HepG2 (cell line): ENCODE data around the gene STXBP2. TPM values are rescaled to one million over a fixed set of nuclear protein-coding genes. Genes with fewer than 3 reads are reported as not detected.

ENCODE experiments used
- ATAC-seq: fragments of 200-7000 bp; cut with Tn5 transposase; 3 replicates; pipeline ENCODE4 v1.9.1; 2020; ENCODE audit warnings: mild to moderate bottlenecking, moderate library complexity
- BruUV-seq: library from RNA; stranded (reverse); fragments of 400-500 nt; replicated peaks from 2 replicates; lab custom pipeline; 2021; lab: Mats Ljungman, UMichigan
- CTCF ChIA-PET: fragments of 300-600 bp; formaldehyde crosslinking; extraction: SDS; loops from one replicate; lab custom pipeline; 2021; ENCODE audit warnings: low total read pairs, inconsistent platforms, low intra/inter-chr PET ratio; lab: Yijun Ruan, JAX
- POLR2A ChIA-PET: fragments of 350-600 bp; sonication (Branson Sonifier 250); formaldehyde crosslinking; loops from one replicate; lab custom pipeline; 2020; ENCODE audit warnings: antibody characterized with exemption, inconsistent platforms; lab: Yijun Ruan, JAX
- DNase-seq: peaks from one replicate; pipeline ENCODE4 v3.0.0-alpha.2; 2015; ENCODE audit warnings: low spot score
- FAIRE-seq: peaks from 3 replicates; lab custom pipeline; 2011; peaks lifted over from hg19 to GRCh38; lab: Jason Lieb, UNC
- H2AFZ ChIP-seq: one replicate; pipeline ENCODE4 v1.6.1; 2011; ENCODE audit warnings: low read length, inconsistent platforms
- H3K27ac ChIP-seq: fragments of 300-600 bp; 3 replicates; pipeline ENCODE4 v1.8.0; 2011; ENCODE audit warnings: mixed run types, mild to moderate bottlenecking, mixed read lengths, low read length, inconsistent platforms; ENCODE audit not compliant: insufficient read depth; ENCODE audit errors: extremely low read length
- H3K27me3 ChIP-seq, 2 experiments: fragments of 200-600 bp in 1 of 2; 2 replicates in 1 of 2; 3 replicates in 1 of 2; pipeline versions ENCODE4 v1.6.0 to v1.8.0; 2011; ENCODE audit warnings: low read length in 2 of 2, mild to moderate bottlenecking in 2 of 2, moderate library complexity in 2 of 2, inconsistent platforms in 1 of 2; ENCODE audit not compliant: insufficient read depth in 2 of 2, control insufficient read depth in 1 of 2
- H3K36me3 ChIP-seq, 2 experiments: fragments of 200-600 bp in 1 of 2; replicated peaks in 1 of 2; 2 replicates in 1 of 2; 3 replicates in 1 of 2; pipeline versions ENCODE4 v1.5.1 to v1.8.0; 2011; ENCODE audit warnings: low read length in 2 of 2, inconsistent platforms in 1 of 2; ENCODE audit not compliant: insufficient read depth in 2 of 2, control insufficient read depth in 1 of 2
- H3K4me1 ChIP-seq: 2 replicates; pipeline ENCODE4 v1.5.1; 2012; ENCODE audit warnings: low read length, inconsistent platforms; ENCODE audit not compliant: insufficient read depth
- H3K4me2 ChIP-seq: 2 replicates; pipeline ENCODE4 v1.6.0; 2011; ENCODE audit warnings: low read depth, low read length, inconsistent platforms
- H3K4me3 ChIP-seq, 3 experiments: fragments of 200-600 bp in 1 of 3; sonication (generic), shearing (Covaris generic) in 1 of 3; replicated peaks in 1 of 3; 2 replicates each; pipeline ENCODE4 v1.5.1; 2011 to 2016; ENCODE audit warnings: low read length in 3 of 3, inconsistent platforms in 2 of 3, low read depth in 2 of 3, mild to moderate bottlenecking in 2 of 3, control low read depth in 1 of 3, mixed read lengths in 1 of 3; ENCODE audit not compliant: insufficient read depth in 1 of 3
- H3K79me2 ChIP-seq: one replicate; pipeline ENCODE4 v1.6.1; 2011; ENCODE audit warnings: low read length, inconsistent platforms; ENCODE audit not compliant: insufficient read depth
- H3K9ac ChIP-seq: 2 replicates; pipeline ENCODE4 v1.6.0; 2011; ENCODE audit warnings: mild to moderate bottlenecking, low read depth, low read length, inconsistent platforms; ENCODE audit not compliant: insufficient read depth
- H3K9me3 ChIP-seq: 2 replicates; pipeline ENCODE4 v1.5.1; 2012; ENCODE audit warnings: mild to moderate bottlenecking, low read length
- H4K20me1 ChIP-seq: 2 replicates; pipeline ENCODE4 v1.6.0; 2011; ENCODE audit warnings: inconsistent platforms, mild to moderate bottlenecking, low read length, moderate library complexity; ENCODE audit not compliant: insufficient read depth
- AGO2 ChIP-seq: fragments of 200-400 bp; formaldehyde crosslinking; optimal IDR thresholded peaks from 2 replicates; pipeline ENCODE3; 2017; ENCODE audit warnings: mild to moderate bottlenecking, low read depth, low read length, moderate library complexity
- AHR ChIP-seq: IDR thresholded peaks from 2 replicates; pipeline ENCODE4 v1.6.1; 2018; ENCODE audit warnings: missing genetic modification reagents, missing compliant biosample characterization
- EZH2 ChIP-seq: conservative IDR thresholded peaks from 2 replicates; pipeline ENCODE4 v1.6.1; 2012; ENCODE audit warnings: mild to moderate bottlenecking, low read depth, low read length, moderate library complexity
- HIC2 ChIP-seq: sonication (generic); formaldehyde crosslinking; IDR thresholded peaks from 2 replicates; pipeline ENCODE4 v1.9.0; 2022; ENCODE audit warnings: low read depth, missing genetic modification reagents
- NFYB ChIP-seq: sonication (generic); formaldehyde crosslinking; IDR thresholded peaks from 2 replicates; pipeline ENCODE4 v1.4.0; 2020; ENCODE audit warnings: missing genetic modification reagents
- RBFOX2 ChIP-seq: fragments of 200-400 bp; formaldehyde crosslinking; IDR thresholded peaks from 2 replicates; pipeline ENCODE4 v1.6.1; 2017; ENCODE audit warnings: low read depth, mild to moderate bottlenecking, low read length
- TBX3 ChIP-seq: fragments of 450-650 bp; IDR thresholded peaks from 2 replicates; pipeline ENCODE4 v1.6.1; 2017; ENCODE audit warnings: antibody characterized with exemption, mild to moderate bottlenecking, inconsistent platforms, borderline replicate concordance
- ZFAT ChIP-seq: sonication (generic); formaldehyde crosslinking; conservative IDR thresholded peaks from 2 replicates; pipeline ENCODE4 v1.8.1; 2023; ENCODE audit warnings: missing genetic modification reagents, inconsistent platforms
- ZNF281 ChIP-seq: sonication (generic); formaldehyde crosslinking; IDR thresholded peaks from 2 replicates; pipeline ENCODE4 v1.4.0; 2020; ENCODE audit warnings: missing genetic modification reagents, borderline replicate concordance
- ZNF292 ChIP-seq: sonication (generic); formaldehyde crosslinking; IDR thresholded peaks from 2 replicates; pipeline ENCODE4 v1.8.1; 2022; ENCODE audit warnings: mild to moderate bottlenecking, low read depth, missing genetic modification reagents, borderline replicate concordance
- ZNF318 ChIP-seq: sonication (generic); formaldehyde crosslinking; IDR thresholded peaks from 2 replicates; pipeline ENCODE4 v1.4.0; 2020; ENCODE audit warnings: mild to moderate bottlenecking, missing genetic modification reagents
- ZNF431 ChIP-seq: sonication (generic); formaldehyde crosslinking; IDR thresholded peaks from 2 replicates; pipeline ENCODE4 v1.9.0; 2022; ENCODE audit warnings: missing genetic modification reagents, low read depth, mild to moderate bottlenecking, borderline replicate concordance
- WGBS: methylation state at CpG from one replicate; pipeline ENCODE4 v1.1.6; 2017; ENCODE audit warnings: low lambda C conversion rate; 5-methylcytosine and 5-hydroxymethylcytosine counted together
- in situ Hi-C: cut with HindIII; loops from 2 replicates; pipeline ENCODE4 v1.10.0; 2017; ENCODE audit warnings: low pct_unique_long_range_greater_than_20kb; ENCODE audit not compliant: extremely low pct_ligation_motif_present
- intact Hi-C: fragments of 100-400 bp; cut with micrococcal nuclease; formaldehyde crosslinking; loops from one replicate; pipeline ENCODE4 v1.10.0; 2022; ENCODE audit not compliant: unreplicated experiment
- polyA plus RNA-seq, 8 experiments: library from polyadenylated mRNA; depleted of rRNA in 3 of 8; stranded (reverse) in 7 of 8; unstranded in 1 of 8; fragments of >200 nt; fragmentation: Illumina TruSeq in 4 of 8; extraction: Trizol in 4 of 8; gene quantifications; 2 replicates each; pipeline versions ENCODE4 v1.2.1 to v1.2.3, GENCODE V29; 2011 to 2016; ENCODE audit warnings: low read depth in 4 of 8, missing spikeins in 1 of 8, mixed read lengths in 1 of 8; ENCODE audit not compliant: insufficient read depth in 1 of 8
- total RNA-seq, 5 experiments: library from RNA; depleted of rRNA; stranded (reverse); fragments of >200 nt; fragmentation: Illumina TruSeq; extraction: Trizol; gene quantifications; 2 replicates each; pipeline ENCODE4 v1.2.3, GENCODE V29; 2016; ENCODE audit warnings: low read depth in 1 of 5

Gene STXBP2
- total and polyA plus RNA-seq, 2 of the 13 experiments (the other 11 are each of a cell fraction or from before 2014, with no cell fraction given) = 22.8 to 40.1 TPM

- no peaks in the 10 kb centered on the region; a peak in 1 of 5 replicates for H3K27me3 ChIP-seq
- no peak overlapping the region for H3K4me3 ChIP-seq
- ATAC-seq = no peak
- H3K27ac ChIP-seq = no peak overlapping the region
- TSS peak; percentile 79 for BruUV-seq
- H3K4me1 ChIP-seq = no peaks in the 10 kb centered on the region; the same call in 1 of the 2 replicates
- no peak overlapping the region for H3K4me2 ChIP-seq
- CTCF ChIA-PET = no interaction called here
- H3K79me2 ChIP-seq = no peaks in the 10 kb centered on the region
- H2AFZ ChIP-seq = no peak overlapping the region
- H4K20me1 ChIP-seq = no peaks in the 10 kb centered on the region
- H3K36me3 ChIP-seq = peaks cover 24 to 41% of the 10 kb centered on the region in 2 experiments
- H3K9ac ChIP-seq = no peak overlapping the region
- FAIRE-seq = no peak
- WGBS = 96% methylated on average over 22 of the region's 28 CpGs
- in situ Hi-C loops = no loop called here
- TF ChIP-seq EZH2 (no peak), AHR (CRISPR knock-in tag) (no peak), ZNF431 (CRISPR knock-in tag) (no peak), ZFAT (CRISPR knock-in tag) (no peak), ZNF292 (CRISPR knock-in tag) (no peak), HIC2 (CRISPR knock-in tag) (no peak), TBX3 (no peak), NFYB (CRISPR knock-in tag) (no peak), RBFOX2 (peak; percentile 34; the same call in 1 of the 2 replicates), ZNF281 (CRISPR knock-in tag) (no peak), AGO2 (peak; percentile 76), ZNF318 (no peak)
- H3K9me3 ChIP-seq = no peaks in the 10 kb centered on the region
- intact Hi-C loops = no loop called here
- no peak for DNase-seq
- POLR2A ChIA-PET = interaction anchor here (1.0 kb wide), 1 partner anchor 15 kb away, joined by 3 read pairs; the partner anchor contains the start of gene PCP2
Observed at GRCh38 chr19:7617735-7618134, 19.2 kb upstream of the STXBP2 start.
